NCI-H2107 treated with DMSO at 0.1 percent for 48 hours (cell line): ENCODE measurements around the gene DYNC1H1.
A peak's percentile ranks its signal among the peaks of the same experiment; 100 is the strongest.

Experiments used
- DNase-seq: peaks from one replicate; lab custom pipeline; 2025; ENCODE audit not compliant: unreplicated experiment; lab: John Stamatoyannopoulos, UW

Gene DYNC1H1

DNA sequence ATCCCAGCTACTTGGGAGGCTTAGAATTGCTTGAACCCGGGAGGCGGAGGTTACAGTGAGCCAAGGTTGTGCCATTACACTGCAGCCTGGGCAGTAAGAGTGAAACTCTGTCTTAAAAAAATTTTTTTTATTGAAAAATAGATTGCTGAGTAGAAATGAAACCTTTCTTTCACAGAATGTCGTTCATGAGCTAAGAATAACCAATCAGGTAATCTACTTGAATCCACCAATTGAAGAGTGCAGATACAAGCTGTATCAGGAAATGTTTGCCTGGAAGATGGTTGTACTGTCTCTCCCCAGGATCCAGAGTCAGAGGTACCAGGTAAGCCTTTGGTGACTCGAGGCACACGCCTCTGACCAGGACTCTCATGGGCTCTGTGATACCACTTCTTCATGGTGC, 27.0 kb downstream of the DYNC1H1 start:
- DNase-seq = no peak

DNA sequence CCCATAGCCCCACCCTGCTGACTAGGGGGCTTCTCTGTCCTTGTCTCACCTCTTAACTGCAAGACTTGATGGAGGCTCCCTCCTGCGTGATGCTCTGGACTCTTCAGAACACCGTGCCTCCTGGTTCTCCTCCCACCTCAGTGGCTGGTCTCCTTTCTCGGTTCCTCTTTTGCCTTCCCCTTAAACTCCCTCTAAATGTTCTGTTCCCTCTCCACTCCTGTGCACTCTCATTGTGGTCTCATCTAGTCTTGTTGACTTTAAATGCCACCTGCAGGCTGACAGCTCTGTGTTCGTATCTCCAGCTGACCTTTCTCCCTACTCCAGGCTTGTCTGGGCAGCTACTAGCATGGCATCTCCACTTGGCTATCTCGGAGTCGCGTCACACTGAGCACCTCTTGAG, 28.3 kb downstream of the DYNC1H1 start:
- no peak for DNase-seq

DNA sequence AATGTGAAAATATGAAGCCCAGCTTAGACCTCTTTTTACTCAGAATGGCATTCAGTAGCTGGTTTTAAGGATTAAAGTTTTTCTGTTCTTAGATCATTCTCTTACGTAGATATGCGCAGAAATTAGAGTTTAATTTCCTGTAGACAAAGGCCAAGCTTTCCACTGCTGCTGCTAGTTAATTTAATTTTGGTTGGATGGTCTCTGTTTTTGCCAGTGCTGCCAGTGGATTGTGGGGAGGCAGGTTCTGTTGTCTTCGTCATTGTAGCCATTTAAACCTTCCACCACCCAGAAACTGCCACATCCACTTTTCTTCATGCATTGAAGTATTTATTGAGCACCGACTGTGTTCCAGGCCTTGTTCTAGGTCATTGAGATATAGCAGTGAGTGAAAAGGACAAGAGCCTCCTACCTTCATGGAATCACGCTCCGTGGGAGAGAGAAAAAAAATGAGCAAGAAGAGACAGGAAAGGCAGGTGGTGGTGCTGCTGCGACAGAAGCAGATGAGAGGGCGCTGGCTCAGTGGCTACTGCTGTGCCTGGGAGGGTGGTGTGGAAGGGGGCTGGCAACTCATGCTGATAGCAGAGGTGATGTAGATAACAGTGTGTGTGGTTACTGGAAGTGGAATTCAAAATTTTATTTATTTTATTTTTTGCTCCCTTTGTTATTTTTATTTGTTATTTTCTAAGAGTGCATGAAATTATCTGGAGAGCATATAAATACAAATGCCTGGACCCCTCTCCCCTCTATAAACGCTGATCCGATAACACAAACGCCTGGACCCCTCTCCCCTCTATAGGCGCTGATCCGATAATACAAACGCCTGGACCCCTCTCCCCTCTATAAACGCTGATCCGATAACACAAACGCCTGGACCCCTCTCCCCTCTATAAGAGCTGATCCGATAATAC, 33.3 kb downstream of the DYNC1H1 start:
- no peak for DNase-seq

DNA sequence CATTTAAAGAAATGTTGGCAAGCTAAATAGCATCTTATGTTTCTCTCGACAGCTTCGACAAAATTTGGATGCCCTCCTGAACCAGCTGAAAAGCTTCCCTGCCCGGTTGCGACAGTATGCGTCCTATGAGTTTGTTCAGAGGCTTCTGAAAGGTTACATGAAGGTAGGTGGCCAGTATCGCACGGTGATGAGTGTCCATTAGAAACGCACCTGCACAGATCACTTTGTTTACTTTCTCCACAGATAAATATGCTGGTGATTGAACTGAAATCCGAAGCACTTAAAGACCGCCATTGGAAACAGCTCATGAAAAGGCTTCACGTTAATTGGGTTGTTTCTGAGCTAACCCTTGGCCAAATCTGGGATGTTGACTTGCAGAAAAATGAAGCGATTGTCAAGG, 36.5 kb downstream of the DYNC1H1 start:
- DNase-seq = no peak

DNA sequence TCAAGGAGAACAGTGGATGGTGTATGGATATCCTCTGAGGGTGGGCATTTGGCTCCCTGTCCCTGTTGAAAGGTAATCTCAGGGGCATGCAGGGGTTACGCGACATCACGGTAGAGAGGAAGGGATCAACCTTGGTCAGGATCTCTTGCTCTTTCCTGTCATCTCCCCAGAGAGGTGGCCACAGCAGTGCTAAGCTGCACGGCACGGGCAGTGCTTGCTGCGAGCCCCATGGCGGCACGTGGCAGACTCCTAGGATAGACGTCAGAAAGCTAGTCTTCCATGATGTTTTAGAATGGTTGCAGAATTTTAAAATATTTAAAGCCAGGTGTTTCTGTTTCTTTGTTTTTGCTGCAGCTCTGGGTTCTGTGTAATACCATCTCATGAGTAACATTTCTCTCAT, 41.0 kb downstream of the DYNC1H1 start:
- DNase-seq = no peak

DNA sequence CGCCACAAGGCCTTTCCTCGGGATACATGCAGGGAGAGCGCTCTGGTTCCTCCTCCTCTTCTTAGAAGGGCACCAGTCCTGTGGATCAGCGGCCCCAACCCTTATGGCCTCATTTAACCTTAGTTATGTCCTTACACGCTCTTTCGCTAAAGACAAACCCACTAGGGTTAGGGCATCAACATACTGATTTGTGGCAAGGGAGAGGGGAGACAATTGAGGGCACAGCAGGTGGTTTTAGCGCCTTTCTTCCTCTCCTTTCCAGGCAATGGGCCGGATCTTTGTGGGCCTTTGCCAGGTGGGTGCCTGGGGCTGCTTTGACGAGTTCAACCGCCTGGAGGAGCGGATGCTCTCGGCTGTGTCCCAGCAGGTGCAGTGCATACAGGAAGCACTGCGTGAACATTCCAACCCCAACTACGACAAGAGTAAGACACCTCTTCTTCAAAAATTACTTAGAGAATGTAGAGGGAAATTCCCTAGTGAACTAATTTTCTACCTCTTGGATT, 43.6 kb downstream of the DYNC1H1 start:
- DNase-seq = peak; percentile 58

DNA sequence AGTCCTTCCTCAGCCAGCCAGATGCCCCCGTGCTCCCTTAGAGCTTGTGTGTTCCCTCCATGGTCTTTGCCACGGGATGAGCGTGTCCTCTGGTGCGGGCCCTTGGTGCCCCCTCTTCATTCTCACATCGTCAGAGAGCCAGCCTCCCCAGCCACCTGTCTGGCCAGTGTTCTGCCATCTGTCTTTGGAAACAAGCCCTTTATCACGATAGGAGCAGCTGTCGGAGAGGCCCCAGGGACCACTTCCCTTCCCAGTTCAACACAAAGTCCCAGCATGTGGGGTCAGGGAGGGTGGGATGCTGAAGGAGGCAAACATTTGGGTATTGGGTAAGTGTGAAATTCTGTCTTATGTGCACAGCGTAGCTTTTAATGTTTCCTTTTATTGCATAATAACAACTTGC, 44.5 kb downstream of the DYNC1H1 start:
- no peak for DNase-seq

DNA sequence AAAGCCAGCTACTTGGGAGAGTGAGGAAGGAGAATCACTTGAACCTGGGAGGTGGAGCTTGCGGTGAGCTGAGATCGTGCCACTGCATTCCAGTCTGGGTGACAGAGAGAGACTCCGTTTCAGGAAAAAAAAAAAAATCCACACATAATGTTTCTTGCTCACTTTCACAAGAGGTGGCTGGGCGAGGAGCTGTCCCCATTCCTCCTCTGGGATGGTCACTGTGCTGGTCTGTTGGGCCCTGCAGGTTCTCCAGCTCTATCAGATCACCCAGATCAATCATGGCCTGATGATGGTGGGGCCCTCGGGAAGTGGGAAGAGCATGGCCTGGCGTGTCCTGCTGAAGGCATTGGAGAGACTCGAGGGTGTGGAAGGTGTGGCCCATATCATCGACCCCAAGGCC, 47.3 kb downstream of the DYNC1H1 start:
- no peak for DNase-seq

DNA sequence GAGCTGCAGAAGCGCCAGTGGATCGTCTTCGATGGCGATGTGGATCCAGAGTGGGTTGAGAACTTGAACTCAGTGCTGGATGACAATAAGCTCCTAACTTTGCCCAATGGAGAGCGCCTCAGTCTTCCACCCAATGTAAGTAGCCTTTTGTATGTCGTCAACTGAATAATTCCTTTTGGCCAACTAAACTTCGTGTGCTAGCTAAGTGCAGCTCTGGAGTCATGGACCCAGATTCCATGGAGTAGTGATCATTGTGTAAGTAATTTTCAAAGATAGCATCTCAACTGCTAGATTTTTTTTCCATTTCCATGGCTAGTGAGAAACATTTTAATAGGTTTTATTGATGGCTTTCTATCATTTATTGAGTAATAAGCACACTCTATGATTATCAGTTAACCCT, 48.0 kb downstream of the DYNC1H1 start:
- DNase-seq = no peak

DNA sequence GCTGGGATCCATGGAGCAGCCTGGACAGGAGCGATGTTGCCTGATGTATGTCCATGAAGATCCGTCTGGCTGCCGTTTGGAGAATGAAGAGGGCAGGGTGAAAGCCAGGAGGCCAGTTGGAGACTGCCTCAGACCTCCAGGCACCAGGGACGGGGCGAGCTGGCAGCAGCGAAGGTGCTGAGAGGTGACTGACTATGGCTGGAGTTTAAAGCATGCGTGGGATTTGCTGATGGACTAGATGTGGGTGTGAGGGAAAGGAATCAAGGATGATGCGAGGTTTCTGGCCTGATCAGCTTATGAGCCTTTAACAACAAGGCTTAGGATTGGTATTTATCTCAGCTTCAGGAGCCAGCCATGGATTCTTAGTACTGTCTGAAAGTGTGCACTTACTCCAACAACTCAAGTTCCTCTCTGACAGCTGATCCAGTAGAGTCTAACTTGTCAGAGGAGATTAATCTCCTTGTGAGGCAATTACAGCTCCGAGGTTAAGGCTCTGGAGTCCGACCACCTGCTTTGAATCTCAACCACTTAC, 49.4 kb downstream of the DYNC1H1 start:
- no peak for DNase-seq

DNA sequence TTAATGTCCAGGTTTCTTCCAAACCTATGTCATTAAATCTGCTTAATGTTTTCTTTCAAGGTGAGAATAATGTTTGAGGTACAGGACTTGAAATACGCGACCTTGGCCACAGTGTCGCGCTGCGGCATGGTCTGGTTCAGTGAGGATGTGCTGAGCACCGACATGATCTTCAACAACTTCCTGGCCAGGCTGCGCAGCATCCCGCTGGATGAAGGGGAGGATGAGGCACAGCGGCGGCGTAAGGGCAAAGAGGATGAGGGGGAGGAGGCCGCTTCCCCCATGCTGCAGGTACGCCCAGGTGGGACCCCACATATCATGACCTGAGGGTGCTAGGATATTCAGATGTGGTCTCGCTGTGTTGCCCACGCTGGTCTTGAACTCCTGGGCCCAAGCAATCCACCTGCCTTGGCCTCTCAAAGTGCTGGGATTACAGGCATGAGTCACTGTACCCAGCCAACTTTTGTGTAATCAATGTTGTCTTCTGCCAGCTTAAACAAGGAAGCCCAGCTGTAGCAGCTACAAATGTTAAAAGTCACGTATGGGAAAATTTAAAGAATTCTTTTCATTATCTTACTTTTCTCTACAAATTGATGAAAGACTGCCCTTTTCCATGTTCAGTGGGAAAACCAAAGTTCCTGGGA, 50.8 kb downstream of the DYNC1H1 start:
- DNase-seq = no peak

DNA sequence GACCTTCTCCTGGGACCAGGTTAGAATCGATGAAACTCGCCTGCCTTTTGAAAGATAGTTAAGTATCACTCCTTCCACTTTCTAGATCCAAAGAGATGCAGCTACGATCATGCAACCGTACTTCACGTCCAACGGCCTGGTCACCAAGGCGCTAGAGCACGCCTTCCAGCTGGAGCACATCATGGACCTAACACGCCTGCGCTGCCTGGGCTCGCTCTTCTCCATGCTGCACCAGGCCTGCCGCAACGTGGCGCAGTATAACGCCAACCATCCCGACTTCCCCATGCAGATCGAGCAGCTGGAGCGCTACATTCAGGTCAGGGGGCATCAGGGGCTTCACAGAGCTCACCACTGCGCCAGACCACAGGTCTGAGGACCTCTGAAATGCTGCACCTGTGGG, 51.4 kb downstream of the DYNC1H1 start:
- DNase-seq = no peak

DNA sequence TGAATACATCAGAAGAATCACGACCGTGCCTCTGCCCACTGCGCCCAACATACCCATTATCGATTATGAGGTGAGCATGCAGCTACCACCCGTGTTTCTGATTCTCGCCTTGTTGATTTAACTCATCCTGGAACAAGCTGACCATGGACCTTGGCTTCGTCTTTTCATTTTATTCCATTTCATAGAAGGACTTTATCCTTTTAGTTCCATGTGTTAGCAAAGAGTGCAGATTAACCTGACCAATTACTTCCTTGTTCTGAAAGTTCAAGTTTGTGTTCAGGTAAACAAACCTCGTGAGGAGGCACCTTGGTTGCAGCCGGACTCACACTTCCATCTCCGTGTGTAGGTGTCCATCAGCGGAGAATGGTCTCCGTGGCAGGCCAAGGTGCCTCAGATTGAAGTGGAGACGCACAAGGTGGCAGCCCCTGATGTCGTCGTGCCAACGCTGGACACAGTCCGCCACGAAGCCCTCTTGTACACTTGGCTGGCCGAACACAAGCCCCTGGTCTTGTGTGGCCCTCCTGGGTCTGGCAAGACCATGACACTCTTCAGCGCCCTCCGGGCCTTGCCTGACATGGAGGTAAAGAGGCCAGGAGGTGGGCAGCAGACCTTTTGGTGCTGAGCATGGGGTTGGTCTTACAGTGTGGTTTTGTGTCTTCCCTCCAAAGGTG, 52.2 kb downstream of the DYNC1H1 start:
- DNase-seq = no peak

DNA sequence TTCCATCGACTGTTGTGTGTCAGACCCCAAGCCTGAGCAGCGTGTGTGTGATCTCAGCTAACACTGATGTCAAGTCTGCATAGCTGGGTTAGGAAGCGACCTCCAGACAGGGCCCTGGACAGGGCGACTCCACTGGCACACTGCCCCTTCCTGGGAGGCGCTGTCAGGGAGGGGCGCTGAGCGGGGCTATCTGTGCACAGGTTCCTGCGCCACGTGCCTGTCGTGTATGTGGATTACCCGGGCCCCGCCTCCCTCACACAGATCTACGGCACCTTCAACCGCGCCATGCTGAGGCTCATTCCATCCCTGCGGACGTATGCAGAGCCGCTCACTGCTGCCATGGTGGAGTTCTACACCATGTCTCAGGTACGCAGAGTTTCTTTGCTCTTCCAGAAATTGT, 53.9 kb downstream of the DYNC1H1 start:
- DNase-seq = no peak

DNA sequence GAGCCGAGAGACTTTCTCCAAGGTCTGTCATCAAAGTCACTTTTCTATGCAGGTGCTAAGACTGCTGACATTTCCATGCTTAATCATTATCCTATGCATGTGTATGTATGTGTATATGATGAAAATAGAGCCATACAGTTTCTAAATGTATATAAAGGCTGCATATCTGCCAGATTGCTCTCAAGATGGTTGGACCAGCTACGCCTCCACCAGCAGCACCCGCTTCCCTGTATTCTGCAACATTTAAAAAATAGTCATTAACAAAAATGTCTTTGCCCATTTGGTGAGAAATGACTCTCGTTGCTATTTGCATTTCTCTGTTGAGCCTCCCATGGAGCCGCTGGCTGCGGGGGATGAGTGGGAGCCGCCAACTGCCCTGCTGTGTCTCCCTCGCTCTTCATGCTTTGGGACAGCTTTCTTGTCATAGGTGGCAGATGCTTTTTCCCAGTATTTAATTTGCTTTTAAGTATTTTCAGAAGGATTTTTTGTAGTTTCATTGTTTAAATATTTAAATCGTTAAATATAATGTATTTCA, 54.7 kb downstream of the DYNC1H1 start:
- DNase-seq = no peak

DNA sequence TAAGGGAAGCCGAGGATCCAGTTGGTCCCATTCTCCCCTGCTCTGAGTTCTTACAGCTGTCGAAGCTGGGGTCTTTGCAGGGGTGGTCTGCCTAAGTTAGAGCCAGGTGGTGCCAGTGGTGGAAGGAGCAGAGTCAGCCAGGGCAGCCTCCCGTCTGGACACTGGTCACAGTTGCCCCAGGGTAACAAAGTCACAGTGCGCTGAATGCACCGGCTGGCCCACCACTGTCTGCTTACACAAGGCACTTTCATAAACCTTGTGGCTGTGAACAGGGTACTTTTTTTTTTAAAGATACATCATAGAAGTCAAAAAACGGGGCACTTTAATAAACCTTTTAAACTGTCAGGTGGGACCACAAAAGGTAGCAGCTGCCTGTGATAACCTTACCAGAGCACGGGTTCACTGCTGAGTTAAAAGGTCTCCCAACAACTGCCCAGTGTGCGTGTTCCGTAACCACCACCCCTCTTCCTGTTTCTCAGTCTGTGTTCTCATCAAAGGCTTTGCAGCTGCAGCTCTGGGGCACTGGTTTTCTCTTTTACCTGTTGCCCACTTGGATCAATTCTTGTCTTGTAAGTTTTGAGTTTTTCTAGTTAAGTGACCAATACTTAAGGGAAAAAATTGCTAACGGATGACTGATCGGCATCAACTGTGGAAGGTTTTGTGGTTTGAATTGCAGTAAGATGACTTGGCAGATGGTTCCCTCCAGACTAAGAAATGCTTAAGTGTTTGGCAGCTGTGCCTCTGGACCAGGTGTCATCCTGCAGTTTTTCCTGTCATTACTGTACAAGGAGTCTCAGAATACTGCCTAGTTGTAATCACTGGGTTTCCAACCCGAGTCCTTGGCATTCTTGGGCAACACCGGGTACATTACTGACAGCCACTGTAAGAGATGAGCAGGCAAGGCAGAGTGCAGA, 55.9 kb downstream of the DYNC1H1 start:
- DNase-seq = no peak

DNA sequence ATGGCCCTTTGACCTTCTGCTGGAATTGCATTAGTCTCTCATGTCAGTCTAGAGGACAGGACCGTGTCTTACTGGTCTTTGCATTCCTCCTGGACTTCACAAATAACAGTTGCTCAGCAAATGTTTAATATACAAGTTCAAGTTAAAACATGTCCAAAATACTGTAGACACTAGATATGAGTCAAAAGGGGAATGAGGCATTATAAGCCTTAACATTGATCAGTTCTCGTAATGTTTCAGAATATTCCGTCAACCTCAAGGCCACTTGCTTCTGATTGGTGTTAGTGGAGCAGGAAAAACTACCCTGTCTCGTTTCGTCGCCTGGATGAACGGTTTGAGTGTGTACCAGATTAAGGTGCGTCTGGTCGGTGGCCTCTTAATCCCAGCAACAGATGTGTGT, 62.6 kb downstream of the DYNC1H1 start:
- no peak for DNase-seq

DNA sequence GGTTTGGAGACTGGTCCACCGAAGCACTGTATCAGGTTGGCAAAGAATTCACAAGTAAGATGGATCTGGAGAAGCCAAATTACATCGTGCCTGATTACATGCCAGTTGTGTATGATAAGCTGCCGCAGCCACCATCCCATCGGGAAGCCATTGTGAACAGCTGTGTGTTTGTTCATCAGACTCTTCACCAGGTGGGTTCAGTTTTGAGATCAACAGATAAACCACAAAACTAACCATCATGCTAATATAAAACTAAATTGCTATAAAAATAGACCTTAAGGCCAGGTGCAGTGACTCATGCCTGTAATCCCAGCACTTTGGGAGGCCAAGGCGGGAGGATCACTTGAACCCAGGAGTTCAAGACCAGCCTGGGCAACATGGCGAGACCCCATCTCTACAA, 63.6 kb downstream of the DYNC1H1 start:
- no peak for DNase-seq

DNA sequence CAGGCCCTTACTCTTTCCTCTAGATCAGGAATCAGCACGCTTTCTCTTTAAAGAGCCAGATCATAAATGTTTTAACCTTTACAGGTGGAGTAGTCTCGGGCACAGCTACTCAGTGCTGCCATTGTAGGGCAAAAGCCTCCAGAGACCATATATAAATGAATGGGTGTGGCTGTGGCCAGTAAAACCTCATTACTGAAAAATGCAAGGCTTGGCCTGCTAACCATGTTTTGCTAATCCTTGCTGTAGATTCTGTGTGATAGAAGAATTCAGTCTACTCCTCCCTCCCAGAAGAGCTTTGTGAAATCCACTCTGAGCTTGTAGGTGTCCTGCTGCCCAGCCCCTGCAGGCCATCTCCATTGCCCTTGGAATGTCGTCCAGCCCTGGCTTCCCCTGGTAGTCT, 64.4 kb downstream of the DYNC1H1 start:
- no peak for DNase-seq

DNA sequence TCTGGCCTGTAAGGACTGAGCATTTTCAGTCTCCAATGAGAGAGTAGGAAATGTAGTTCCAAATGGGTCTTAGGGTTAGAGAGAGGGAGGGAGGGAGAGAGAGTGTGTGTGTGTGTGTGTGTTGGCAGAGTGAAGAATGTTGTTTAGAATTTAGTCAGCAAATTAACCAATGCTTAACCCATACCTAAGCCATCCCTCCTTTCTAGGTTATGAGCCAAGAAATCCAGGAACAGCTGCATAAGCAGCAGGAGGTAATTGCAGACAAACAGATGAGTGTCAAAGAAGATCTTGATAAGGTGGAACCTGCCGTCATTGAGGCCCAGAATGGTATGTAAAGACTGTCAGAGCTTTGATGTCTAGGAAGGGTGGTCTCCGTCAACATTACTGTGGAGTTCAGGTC, 65.6 kb downstream of the DYNC1H1 start:
- DNase-seq = no peak
